ENCODE data around the gene ZNF565. TPM values are rescaled to one million over a fixed set of nuclear protein-coding genes. Genes with fewer than 3 reads are reported as not detected.
"Not testable (repeated sequence)": the region's sequence is repeated elsewhere in the genome, so short reads cannot be mapped to it uniquely, and the experiment has no call there.

The ZNF565 gene
- total RNA-seq, result 5.0 and 7.9 TPM in 2 replicates

DNA sequence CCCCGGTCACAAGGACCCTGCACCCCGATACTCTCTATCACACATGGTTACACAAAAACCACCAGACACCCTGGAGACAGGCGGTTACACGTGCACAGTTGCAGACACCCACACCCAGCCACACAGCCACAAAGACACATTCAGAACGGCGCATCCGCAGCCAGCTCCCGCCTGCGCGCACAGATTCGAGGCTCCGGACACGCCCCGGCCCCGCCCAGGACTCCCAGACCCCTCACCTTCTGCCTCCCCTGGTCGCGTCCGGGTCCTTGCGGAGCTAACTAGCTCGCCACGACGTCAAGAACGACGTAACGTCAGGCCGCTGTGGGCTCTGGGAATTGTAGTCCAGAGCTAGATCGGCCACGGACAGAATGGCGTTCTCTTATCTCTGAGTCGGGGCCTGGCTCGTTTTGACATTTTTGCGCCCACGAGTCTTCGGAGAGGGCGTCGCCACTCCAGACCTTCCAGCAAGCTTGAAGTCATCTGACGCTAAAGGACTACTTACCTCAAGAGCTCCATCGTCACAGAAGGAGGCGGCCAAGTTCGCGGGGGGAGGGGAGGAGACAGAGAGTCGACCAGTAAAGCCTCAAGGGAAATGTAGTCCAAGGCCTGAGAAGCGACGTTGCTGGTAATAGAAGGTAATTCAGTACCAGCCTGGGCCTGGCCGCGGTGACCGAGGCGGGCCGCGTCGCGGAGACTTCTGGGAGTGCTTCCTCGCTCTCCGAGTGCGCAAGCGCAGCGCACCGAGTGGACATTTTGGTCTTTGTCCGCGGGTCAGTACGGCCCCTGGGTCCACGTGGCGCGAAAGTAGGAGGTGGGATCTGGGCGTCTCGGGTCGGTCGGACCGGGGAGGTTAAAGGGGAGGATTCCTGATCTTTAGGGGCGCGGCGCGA lies at the start of gene ZNF565, which contains the start of gene ZNF146:
Gene ZNF565, minus strand, starts transcription at position 280 of the 890 bp plus-strand sequence. CDS start 12,680 bp downstream, outside the sequence.
Gene ZNF146, plus strand, starts transcription at position 721 of the 890 bp plus-strand sequence. CDS start 21,335 bp downstream, outside the sequence.
- peak; percentile 96 for DNase-seq (ENCODE audit: low read depth)

DNA sequence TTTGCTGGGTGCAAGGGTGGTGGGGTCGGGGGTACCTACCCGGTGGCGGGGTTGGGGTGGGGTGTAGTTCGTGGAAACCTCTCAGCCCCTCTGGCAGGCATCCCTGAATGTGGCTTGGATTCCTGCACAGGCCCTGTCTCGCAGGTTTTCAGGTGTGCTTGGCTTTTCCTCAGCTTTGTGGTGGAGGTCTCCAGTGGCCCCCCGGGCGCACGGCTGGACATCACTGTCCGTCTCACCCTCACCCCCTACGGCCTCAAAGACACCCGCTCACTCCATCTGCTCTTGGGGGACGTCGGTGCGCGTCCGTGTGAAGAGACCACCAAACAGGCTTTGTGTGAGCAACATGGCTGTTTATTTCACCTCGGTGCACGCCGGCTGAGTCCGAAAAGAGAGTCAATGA lies 44.7 kb upstream of the ZNF565 start:
- no peak for DNase-seq (ENCODE audit: low read depth)

DNA sequence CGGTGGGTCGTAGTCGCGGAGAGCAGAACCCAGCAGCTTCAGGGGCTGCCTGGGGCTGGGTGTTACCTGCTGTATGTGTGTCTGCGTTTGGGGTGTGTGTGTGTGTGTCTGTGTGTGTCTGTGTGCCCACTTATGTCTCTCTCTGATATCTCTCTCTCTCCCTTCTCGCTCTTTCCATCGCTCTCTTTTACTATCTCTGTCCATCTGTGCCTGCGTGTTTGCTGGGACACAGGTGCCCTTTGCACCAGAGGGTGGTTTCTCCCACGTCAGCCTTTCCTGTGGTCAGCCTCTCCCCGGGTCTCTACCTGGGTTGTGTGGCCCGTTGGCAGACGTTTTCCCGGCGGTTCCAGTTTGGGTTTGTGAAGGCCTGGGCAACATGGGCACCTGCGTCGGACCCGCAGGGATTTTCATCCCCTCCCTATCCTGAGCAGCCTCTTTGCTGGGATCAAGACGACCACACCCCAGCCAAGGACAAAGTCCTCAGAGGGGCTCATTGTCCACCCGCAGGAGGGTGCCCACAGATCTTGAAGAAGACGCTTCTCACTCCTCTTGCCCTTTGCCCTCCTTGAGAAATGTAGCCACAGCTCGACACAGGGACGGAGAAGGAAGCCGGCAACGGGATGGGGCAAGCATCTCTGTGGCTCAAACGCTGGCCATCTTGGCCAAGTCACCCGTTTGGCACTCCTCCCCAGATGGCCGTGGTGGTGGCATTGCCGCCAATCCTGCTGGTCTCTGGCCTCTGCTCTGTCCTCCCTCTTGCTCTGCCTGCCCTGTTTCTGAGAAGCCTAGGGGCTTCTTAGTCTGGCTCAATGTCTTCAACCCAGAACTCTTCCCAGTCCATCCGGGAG lies 43.8 kb upstream of the ZNF565 start:
- DNase-seq (ENCODE audit: low read depth), result no peak

DNA sequence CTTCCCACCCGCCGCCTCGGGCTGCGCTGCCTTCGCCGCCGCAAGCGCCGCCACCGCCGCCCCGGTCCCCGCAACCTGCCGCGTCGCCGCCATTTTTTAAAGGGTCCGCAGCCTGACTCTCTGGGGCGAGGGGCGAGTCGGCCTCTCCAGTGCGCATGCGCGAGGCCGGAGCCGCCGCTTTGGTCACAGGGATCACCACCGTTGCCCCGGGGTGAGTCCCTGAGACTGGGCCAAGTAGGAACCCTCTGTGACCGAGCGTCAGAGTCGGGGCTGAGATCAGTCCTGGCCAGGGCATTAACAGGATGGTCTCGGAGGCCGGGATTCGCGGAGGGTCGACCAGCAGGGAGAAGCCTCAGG lies 43.0 kb upstream of the ZNF565 start:
- no peak for DNase-seq (ENCODE audit: low read depth)

DNA sequence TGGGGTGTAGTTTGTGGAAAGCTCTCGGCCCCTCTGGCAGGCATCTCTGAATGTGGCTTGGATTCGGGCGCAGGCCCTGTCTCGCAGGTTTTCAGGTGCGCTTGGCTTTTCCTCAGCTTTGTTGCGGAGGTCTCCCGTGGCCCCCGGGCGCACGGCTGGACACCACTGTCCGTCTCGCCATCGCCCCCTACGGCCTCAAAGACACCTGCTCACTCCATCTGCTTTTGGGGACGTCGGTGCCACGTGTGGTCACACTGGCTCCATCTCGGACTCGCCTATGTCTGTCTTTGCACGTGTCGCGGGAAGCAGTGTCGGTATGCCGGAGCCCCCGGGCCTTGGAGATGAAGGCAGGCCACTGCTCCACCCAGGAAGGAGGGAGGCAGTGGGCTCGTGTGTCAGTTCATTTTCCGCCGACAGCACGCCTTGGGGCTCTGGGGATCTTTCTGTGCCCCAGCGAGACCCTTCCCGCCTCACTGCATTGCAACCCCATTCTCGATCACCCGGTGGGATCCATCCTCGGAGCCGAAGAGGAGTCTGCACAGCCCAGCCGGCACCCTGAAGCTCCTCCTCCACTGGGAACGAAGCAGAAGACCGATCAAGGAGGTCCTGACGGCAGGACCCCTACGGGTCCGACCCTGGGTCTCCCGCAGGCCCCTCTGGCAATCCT lies 42.5 kb upstream of the ZNF565 start:
- no peak for DNase-seq (ENCODE audit: low read depth)

DNA sequence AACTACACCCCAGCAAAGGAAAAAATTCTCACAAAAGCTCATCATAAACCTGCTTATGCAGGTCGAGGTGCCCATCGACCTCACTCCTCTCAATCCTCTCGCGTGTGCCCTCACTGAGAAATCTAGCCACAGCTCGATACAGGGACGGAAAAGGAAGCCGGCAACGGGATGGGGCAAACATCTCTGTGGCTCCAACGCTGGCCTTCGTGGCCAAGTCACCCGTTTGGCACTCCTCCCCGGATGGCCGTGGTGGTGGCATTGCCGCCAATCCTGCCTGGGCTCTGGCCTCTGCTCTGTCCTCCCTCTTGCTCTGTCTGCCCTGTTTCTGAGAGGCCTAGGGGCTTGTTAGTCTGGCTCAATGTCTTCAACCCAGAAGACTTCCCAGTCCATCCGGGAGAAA lies 41.6 kb upstream of the ZNF565 start:
- DNase-seq (ENCODE audit: low read depth), result no peak

DNA sequence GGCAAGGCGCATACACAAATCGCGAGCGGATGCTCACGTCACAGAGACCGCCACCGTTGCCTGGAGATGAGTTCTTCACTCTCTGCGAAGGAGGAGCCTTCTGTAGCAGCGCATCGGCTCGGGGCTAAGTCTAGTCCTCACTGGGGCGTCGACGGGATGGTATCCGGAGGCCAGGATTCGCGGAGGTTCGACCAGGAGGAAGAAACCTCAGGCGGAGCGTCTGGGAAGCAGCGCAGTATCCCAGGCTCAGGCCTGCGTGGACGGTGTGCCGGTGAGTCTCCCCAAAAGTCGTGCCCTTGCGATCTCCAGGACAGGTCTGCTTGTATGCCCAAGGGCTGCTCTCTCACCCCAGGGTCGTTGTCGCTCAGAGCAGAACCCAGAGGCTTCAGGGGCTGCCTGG lies 40.9 kb upstream of the ZNF565 start:
- no peak for DNase-seq (ENCODE audit: low read depth)

DNA sequence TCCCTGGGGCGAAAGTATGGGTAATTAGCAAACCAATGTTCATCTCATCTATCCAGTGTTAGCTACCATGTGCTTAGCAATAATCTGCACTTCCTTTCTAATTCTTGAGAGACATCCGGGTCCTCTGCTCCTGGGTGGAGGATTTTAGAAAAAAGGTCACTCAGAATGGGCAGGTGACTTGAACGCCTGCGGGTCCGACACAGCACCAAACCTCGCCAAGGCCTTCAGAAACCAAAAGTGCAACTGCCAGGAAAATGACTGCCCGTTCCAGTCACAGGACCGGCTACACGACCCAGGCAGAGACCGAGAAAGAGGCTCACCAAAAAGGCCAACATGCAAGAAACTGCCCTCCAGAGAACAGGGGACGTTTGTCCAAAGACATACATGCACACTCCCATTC lies 40.4 kb upstream of the ZNF565 start:
- DNase-seq (ENCODE audit: low read depth), result no peak

DNA sequence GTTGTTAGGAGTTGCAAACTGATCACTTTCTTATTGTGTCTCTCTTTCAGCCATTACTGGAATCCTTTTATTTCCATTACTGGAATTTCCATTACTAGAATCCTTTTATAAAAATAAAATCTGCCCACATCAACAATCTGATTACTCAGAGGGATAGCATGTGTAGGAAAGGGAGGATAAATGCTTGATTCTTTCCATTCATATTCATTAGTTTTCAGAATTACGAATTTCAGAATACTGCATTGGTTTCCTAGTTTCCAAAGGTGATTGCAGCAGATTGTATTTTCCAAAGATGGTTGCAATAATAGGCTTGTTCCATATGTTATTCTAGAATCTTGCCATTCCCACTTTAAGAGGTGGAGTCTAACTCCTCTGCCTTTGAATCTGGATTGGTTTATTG lies 37.6 kb upstream of the ZNF565 start:
- DNase-seq (ENCODE audit: low read depth), result no peak

DNA sequence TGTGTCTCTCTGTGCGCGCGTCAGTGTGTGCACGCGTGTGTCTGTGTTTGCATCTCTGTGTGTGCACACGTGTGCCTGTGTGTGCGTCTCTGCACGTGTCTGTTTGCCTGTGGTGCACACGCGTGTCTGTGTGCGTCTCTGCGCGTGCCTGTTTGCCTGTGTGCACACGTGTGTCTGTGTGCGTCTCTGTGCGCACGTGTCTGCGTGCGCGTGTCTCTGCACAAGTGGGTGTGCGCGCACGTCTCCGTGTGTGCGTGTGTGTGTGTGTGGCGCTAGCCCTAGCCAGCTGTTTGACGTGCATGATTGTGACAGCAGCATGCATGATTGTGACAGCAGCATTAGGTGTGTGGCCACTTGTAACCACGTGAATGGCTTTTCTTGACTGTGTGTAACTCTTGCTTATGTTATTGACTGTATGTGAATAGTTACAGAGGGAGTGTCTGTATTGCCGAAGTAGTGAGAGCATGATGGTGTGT lies 31.6 kb upstream of the ZNF565 start:
- no peak for DNase-seq (ENCODE audit: low read depth)

DNA sequence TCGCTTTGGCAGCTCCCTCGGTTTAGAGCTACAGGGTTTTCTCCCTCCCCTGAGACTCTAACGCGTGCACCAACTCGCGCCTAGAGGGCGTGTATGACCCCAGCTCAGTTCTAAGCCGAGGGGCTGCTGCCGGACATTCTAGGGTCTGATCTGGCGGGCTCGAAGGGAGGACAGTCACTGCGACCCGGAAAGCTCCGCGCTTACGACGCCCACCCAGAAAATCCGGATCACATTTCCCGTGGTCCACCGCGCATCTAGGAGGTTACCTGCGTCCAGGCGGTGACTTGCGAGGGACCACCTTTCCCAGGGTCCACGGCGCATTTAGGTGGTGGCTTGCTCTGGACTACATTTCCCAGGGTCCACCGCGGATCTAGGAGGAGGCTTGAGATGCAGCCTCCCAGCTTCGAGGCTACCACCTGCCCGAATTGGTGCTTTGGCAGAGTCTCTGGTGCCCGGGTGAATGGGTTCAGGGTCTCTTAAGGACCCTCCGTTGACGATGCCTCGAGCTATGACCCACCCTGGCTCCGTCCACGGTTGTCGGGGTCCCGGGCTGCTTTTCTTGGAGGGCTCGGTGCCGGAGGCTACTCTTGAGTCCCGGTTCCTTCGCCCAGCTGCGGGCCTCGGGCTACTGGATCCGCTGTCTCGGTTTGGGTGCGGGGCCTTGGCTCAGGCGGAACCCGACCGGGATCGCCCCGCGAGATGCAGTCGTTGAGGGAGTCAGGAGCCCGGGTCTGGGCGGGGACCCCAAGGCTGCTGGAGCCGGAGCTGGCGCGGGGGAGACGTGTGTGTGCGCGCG lies 30.9 kb upstream of the ZNF565 start:
- no peak for DNase-seq (ENCODE audit: low read depth)

DNA sequence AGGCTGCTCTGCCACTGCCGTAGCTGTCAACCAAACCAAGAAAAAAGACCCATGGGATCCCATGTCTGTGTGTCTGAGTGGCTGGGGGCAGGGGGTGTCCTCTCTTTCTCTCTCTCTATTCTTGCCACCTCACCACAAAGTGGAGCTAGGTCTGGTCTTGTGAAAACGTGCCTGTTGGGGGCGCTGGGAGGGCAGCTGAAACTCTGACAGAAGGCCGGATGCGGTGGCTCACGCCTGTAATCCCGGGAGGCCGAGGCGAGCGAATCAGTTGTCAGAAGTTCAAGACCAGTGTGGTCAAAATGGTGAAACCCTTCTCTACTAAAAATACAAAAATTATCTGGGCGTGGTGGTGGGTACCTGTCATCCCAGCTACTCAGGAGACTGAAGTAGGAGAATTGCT lies 29.6 kb upstream of the ZNF565 start:
- no peak for DNase-seq (ENCODE audit: low read depth)

DNA sequence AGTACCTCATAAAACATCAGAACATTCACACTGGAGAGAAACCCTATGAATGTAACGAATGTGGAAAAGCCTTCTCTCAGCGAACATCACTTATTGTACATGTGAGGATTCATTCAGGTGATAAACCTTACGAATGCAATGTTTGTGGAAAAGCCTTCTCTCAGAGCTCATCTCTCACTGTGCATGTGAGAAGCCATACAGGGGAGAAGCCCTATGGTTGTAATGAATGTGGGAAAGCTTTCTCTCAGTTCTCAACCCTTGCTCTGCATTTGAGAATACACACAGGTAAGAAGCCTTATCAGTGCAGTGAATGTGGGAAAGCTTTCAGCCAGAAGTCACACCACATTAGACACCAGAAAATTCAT lies 22.5 kb upstream of the ZNF565 start:
- no peak for DNase-seq (ENCODE audit: low read depth)

DNA sequence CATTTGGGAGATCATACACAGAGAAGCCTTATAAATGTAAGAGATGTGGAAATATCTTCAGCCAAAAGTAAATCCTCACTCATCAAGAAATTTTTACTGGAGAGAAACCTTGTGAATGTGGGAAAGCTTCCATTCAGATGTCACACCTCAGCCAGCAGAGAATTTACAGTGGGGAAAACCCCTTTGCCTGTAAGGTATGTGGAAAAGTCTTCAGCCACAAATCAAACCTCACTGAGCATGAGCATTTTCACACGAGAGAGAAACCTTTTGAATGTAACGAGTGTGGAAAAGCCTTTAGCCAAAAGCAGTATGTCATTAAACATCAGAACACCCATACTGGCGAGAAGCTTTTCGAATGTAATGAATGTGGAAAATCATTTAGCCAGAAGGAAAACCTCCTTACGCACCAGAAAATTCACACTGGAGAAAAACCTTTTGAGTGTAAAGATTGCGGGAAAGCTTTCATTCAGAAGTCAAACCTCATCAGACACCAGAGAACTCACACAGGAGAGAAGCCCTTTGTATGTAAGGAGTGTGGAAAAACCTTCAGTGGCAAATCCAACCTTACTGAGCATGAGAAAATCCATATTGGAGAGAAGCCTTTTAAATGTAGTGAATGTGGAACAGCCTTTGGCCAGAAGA lies 22.0 kb upstream of the ZNF565 start:
- no peak for DNase-seq (ENCODE audit: low read depth)

DNA sequence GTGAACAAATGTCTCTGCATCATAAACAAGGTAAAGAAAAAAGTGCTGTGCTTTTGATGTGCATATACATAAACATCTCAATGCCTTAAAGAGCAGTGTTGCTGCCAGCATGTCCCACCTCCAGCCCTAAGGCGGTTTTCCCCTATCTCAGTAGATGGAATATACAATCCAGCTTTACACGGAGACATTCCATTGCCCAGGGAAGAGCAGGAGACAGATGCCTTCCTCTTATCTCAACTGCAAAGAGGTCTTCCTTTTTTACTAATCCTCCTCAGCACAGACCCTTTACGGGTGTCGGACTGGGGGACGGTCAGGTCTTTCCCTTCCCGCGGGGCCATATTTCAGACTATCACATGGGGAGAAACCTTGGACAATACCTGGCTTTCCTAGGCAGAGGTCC lies 19.2 kb upstream of the ZNF565 start:
- DNase-seq (ENCODE audit: low read depth), result not testable (repeated sequence)

DNA sequence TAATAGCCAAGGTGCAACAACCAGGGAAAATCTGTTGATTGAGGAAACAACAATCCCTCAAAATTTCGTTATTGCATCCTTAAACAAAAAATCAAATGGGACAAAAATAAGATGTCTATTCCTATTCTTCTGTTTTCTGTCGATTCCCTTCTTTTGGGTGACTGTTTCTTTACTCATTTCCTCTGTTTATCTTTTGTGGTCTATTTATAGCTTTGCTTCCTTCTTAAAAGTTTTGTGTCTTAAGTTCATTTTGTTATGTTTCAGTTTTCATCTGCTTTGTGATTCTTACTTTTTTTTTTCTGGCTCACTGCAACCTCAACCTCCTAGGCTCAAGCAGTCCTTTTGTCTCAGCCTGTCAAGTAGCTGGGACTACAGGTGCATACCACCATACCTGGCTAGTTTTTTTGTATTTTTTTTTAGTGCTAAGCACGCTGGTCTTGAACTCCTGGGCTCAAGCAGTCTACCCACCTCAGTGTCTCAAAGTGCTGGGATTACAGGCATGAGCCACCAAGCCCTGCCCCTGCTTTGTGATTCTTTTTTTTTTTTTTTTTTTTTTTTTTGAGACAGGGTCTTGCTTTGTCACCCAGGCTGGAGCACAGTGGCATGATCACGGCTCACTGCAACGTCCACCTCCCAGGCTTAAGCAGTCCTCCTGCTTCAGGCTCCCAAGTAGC lies 10.9 kb upstream of the ZNF565 start:
- DNase-seq (ENCODE audit: low read depth), result no peak

DNA sequence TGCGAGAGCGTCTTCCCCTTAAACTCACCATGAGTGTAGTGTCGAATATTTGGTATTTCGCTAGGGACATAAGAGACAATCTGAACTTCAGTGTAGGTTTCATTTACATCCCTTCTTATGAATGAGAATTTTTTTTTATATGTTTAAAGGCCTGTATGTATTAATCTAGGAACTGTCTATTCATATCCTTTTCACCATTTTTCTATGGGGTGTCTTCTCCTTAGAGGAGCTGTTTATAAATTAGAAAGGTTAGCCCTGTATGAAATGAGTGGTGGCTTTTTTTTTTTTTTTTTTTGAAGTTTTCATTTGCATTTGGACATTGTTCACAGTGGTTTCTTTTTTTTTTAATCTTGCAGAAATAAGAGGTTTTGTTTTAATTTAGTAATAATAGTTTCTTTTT lies 8.0 kb upstream of the ZNF565 start:
- DNase-seq (ENCODE audit: low read depth), result no peak

DNA sequence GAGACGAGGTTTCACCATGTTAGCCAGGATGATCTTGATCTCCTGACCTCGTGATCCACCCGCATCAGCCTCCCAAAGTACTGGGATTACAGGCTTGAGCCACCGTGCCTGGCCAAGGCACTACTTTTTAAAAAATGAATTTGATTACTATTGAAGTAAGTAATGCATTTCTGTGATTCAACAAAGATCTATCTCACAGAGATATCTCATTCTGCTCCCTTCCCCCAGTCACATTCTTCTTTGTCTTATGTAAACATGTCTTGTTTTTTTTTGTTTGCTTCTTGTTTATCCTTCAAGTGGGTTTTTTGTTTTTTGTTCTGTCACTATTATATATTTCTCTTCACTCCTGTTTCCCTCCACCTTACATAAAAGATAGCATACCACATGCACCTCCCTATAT lies 7.0 kb upstream of the ZNF565 start:
- DNase-seq (ENCODE audit: low read depth), result no peak

DNA sequence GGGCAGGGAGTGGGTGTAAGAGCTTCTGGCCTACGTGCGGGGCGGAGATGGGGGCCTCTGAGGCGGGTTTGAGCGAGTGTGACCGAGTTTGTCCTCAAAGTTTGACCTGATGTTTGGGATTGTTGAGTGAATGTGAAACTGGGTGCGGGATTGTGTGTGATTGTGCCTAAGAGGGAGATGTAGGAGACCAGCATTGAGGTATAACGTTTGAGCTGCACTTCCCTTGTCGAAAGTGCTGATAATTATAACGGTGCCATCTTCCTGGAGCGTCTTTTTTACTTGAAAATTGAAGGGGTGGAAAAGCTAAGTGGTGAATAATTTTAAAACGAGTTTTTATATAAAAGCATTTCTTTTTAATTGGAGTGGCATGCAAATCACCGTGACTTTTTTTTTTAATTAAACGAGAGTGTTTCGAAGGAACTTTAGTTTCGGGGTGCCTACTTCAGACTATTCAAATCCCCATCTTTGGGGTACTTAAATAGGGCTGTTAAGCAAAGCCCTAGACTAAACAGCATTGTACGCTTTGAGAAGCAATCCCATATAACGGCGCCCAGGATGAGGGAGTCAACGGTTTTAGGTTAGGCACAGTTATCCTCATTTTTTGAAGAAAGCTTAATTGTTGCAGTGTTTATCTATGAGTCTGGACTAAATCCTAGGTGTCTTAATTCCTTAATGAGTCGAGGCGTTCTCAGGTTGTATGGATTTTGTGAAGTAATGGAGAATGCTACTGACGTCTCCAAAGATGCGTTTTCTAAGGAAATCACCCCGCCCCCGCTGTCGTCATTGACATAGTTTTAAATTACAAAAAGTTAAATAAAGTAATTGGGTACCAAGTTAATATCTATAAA lies 1.0 kb upstream of the ZNF565 start:
- peak; percentile 19 for DNase-seq (ENCODE audit: low read depth)

Data from renal cortical epithelial cell (primary cell).